ENCODE results near the gene FAN1.

The FAN1 gene

GRCh38 chr15:30921781-30922479 is 18.2 kb downstream of the FAN1 start:
- no peak for DNase-seq

GRCh38 chr15:30922480-30923311 is 19.0 kb downstream of the FAN1 start:
- no peak for DNase-seq

- no peak for DNase-seq
Measured at GRCh38 chr15:30923429-30923828, 19.7 kb downstream of the FAN1 start.

- no peak for DNase-seq
Measured at GRCh38 chr15:30924353-30924752, 20.6 kb downstream of the FAN1 start.

DNA sequence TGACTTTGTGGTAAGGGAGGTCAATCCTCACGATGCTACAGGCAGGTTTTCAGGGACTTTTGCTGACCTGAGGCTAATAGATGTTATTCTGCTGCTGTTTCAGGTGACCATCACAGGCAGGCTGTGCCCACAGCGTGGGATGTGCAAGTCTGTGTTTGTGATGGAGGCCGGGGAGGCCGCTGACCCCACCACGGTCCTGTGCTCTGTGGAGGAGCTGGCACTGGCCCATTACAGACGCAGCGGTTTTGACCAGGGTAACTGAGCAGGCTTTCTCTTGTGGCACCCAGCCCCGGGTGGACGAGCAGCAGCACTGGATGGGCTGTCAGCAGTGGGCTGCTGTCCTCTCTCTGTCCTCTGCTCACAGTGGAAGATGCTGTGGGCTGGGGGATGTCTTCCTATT is 22.0 kb downstream of the FAN1 start:
- DNase-seq = no peak

- no peak for DNase-seq
Measured at GRCh38 chr15:30926161-30926560, 22.4 kb downstream of the FAN1 start.

DNA sequence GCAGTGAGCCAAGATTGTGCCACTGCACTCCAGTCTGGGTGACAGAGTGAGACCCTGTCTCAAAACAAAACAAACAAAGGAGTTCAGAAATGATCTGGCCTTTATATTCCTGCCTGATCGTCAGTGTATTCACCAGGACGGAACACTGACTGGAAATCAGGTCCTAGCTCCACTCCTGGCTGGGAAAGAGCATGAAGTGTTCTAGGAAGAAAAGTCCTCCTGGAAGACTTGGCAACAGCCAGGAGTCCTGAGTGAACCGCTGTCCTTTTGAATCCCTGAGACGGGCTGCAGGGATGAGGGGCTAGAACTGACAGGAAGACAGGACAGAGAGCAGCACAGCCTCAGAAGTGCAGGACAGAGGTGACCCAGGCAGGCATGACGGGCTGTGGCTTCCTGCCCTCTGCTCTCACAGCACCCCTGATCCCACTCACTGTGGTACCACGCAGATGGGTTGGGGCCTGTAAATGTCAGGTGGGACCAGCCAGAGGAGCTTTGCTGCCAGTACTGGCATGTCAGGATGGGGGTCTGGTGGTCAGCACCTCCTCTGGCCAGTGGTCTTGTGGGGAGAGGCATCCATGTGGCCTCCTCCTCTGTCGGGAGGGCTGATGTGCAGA is 23.5 kb downstream of the FAN1 start:
- no peak for DNase-seq

DNA sequence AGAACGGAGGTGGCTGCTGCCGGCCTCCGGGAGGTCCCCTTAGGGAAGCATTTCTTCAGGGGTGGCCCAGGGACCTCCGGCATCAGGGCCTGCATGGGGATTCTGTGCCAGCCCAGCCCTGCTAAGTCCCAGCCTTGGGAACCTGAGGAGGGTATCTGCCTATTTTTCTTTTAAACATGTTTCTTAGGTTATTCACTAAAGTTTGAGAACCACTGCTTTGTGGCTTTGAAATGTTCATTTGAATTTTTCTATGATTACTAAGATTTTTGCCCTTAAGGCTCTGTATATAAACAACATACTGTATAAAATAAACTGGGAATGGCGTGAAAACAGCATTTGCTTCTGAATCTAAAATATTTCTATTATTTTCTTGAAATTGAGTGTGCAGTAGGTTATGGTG is 24.4 kb downstream of the FAN1 start:
- no peak for DNase-seq

- no peak for DNase-seq
Measured at GRCh38 chr15:30929064-30929669, 25.5 kb downstream of the FAN1 start.

DNA sequence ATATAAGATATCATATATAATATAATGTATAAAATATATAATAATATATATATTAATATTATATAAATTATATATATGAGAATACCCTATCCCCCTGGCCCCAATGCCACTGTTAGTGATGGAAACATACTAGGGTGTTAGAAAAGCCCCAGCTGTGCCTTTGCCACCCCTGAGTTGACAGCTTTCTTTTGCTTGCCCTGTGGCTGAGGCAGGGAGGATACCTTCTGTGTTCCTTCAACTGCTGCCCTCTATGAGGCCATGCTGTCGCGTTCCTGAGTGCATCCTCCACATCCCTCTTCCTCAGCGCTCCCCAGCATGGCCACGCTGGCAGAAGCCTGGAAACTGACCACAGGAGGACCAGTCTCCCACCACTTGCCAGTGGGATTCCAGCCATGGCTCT is 26.3 kb downstream of the FAN1 start:
- DNase-seq = no peak

DNA sequence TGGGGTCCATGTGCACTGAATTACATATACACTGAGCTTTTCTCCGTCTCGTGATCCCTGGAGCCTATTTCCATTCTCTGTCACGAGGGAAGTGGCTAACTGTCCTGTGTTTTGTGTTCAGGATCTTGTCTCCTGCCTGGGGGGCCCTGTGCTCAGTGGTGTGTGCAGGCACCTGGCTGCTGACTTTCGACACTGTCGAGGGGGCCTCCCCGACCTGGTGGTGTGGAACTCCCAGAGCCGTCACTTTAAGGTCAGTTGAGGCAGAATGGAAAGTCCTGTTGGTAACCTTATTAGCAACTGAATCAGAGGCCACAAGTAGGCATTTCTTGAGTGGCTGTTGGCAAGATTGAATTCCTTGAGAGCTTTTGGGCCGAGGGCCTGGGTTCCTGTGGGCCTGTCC is 26.7 kb downstream of the FAN1 start:
- no peak for DNase-seq

- DNase-seq = no peak
Measured at GRCh38 chr15:30933293-30933692, 29.6 kb downstream of the FAN1 start.

DNA sequence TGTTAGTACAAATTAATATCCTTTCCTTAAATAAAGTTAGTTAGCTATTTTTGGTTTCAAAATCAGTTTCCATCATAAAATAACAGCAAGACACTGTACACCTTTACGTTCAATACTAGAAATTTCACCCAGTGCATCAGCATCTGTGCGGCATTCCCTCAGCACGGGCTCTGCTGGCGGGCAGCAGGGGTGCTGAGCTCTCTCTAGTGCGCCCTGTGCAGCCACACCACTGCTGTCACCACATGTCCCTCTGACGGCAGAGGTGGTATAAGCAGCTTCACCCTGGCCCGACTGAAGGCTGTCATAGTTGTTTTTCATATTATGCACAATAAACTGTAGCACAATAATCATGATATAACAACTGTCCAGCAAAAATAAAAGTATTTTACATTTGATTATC is 35.4 kb downstream of the FAN1 start:
- no peak for DNase-seq

GRCh38 chr15:30940359-30940758 is 36.6 kb downstream of the FAN1 start:
- DNase-seq = no peak

DNA sequence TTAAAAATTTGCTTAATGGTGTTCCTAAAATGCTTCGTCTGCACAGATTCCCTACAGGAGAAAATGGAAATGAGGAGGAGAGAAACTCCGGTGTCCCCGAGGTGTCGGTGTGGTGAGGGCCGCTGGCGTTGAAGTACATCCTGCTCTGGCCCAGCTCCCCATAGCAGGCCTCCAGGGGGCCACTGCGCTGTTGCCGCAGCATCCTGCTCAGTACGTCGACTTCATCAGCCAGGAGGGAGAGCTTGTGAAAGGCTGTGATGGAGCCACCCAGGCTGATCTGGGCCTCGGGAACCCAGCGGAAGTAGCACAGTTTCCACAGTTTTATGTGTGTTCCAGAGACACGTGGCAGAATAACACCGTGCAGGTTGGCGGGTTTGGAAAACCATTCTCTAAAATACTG is 37.8 kb downstream of the FAN1 start:
- DNase-seq = no peak

DNA sequence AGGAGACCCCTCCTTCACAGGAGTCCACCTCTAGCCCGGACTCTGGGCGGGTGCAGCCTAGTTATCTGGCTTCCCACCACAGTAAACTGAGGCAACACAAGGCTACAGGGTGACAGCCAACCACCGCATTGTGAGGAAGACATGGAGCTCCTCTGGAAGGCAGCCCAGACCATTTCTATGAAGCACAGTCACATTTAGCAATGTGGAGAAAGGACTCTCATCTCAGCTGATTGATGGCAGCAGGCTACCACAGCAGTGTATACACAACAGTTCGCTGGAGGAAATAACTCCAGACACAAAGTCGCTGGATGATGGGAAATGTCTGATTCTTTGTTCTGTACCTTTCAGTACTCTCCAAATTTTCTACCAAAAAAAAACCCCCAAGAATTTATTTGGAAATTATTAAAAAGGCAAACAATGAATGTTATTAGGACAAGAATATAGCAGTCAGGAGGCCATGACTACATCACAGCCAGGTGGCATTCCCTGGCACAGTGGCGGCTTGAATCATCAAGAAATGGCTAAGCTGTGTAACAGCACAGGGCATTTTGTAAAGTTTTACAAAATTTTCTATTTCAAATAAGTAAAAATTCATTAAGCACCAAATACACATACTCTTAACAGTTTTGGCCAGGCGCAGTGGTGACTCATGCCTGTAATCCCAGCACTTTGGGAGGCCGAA is 40.1 kb downstream of the FAN1 start:
- no peak for DNase-seq

- DNase-seq = no peak
Measured at GRCh38 chr15:30953183-30953582, 49.5 kb downstream of the FAN1 start.

GRCh38 chr15:30953731-30954378 is 50.1 kb downstream of the FAN1 start:
- DNase-seq = no peak

DNA sequence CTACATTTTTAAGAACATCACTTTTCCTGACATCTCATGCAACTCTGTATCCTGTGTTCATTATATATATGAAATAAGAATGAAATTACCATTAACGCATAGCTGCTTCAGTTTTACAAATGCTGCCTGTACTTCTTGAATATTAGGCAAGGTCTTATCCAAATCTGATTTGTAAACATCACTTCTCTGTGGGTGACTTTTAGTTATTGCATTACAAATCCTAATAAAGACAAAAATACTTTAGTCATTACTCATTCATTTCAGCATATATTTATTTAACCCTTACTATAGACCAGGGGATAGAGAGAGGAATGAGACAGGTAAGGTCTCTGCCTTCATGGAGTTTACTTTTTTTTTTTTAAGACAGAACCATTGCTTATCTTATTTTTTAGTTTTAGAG is 51.0 kb downstream of the FAN1 start:
- no peak for DNase-seq

- no peak for DNase-seq
Measured at GRCh38 chr15:30956216-30957124, 52.8 kb downstream of the FAN1 start.

GRCh38 chr15:30958219-30958618 is 54.5 kb downstream of the FAN1 start:
- no peak for DNase-seq
